Left cardiac atrium (tissue), 4 donors: ENCODE data around the gene C1QTNF9B. TPM values are rescaled to one million over a fixed set of nuclear protein-coding genes. Genes with fewer than 3 reads are reported as not detected.
"Not testable (repeated sequence)": the region's sequence is repeated elsewhere in the genome, so short reads cannot be mapped to it uniquely, and the experiment has no call there.

Experiments used
- ATAC-seq, 2 donors: fragments of 200-7000 bp; cut with Tn5 transposase; one replicate each; pipeline ENCODE4 v1.9.1; 2020; ENCODE audit warnings: mild to moderate bottlenecking in 2 of 2, moderate library complexity in 2 of 2
- DNase-seq: peaks from one replicate; pipeline ENCODE4 v3.0.0-alpha.2; 2020
- intact Hi-C, 2 donors: fragments of 100-400 bp; cut with DNase I; formaldehyde crosslinking; loops; one replicate each; pipeline versions ENCODE4 v1.14.1 to v1.15.1; 2022 to 2023
- long read RNA-seq: library from polyadenylated mRNA; unstranded; transcript quantifications from one replicate; pipeline ENCODE4 v2.0.0, GENCODE V29; 2021
- total RNA-seq, 2 donors: library from RNA; stranded (reverse); fragmentation: NEBNext Ultra II Directional; extraction: Animal tissue kit (Norgen Biotek cat#: 25700); gene quantifications; one replicate each; pipeline ENCODE4 v1.2.1, GENCODE V29; 2021
- donor health status: DM: no; HTN: yes; CAD: no.
- donor health status: DM: no; HTN: yes; CAD: no; lungs with severe emphysema.
- donor health status: DM: yes; HTN: yes; CAD: no.
- donor health status: Dilated cardiomyopathy.

Gene C1QTNF9B
- 1 to 10 TPM in 1 of 2 donors, not detected in 1; 1.3 TPM for total RNA-seq
- long read RNA-seq, result 0 reads

DNA sequence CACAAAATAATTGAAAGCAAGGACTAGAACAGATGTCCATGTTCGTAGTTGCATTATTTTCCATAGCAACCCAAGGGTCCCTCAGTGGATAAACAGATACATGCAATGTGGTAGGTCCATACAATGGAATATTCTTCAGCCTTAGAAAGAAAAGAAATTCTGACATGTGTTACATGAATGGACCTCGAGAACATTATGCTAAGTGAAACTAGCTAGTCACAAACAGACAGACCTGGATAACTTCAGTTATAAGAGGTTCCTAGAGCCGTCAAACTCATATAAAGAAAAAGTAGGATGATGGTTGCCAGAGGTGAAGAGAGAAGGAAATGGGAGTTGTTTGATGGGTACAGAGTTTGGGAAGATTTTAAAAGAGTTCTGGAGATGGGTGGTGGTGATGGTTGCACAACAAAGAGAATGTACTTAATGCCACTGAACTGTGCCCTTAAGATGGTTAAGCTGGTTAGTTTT, at the start of gene C1QTNF9B:
Gene C1QTNF9B (minus strand): TSS at position 51 of the 468 bp plus-strand sequence.
- DNase-seq, ATAC-seq, intact Hi-C loops: not testable (repeated sequence)

DNA sequence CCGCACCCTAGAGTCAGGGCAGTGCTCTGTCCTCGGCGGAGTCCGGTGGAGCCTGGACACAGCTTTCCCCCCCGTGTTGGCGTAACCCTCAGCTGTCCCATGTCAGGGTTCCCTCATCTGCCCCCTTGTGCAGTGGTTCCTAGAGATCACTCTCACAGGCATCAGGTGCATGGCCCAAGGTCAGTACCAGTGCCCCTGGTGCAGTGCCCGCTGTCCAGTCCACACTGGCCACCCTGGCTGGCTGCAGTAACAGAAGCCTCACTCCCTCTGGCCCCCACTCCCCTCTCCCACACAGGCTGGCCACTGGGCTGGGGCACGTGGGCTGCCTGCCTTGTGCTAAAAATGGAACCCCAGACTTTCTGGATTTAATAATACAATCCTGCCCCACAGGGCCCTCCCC, 49.6 kb upstream of the C1QTNF9B start:
- intact Hi-C loops, result no loop called here
- DNase-seq (no peak), ATAC-seq (no peak)

GRCh38 chr13:23946067-23946466, 48.8 kb upstream of the C1QTNF9B start:
- intact Hi-C loops, result no loop called here
- DNase-seq, result no peak
- ATAC-seq, result peak in 1 of 2 donors; percentile 25

DNA sequence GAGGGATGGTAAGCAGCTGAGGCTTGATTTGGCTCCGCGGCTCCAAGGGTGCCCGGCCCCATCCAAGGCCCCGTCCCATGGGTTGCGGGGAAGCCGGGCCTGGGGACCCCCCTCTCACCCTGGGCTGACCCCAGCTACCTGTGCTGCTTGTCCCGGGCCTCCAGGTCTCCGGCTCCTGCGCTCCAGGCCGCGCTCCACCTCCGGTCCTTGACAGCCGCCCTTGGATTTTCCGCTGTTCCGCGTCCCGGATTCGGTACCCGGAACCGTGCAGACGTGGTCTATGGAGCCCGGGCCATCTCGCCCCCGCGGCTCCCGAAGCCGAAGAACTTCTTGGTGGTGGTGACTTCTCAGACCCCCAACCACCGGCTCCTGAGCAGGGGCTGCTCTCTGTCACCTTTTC, 48.3 kb upstream of the C1QTNF9B start:
- no peak for DNase-seq
- intact Hi-C loops, result no loop called here
- peak; percentile 18 to 27 for ATAC-seq

DNA sequence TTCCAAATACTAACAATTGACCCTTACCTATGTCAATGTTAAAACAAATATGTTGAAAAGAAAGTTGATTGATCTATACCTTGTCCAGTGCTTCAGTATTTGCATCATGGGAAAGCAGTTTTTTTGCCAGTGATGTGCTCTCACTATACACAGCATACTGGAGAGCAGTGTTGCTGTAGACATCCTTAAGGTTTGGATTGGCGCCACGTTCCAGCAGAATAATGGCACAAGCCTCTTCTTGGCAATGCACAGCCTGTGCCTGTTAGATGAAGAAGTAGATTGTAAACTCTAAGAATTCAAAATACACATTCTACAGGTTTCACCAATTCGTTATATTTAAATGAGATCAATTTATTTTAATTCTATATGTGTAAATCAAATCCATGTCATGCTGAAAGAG, 43.9 kb upstream of the C1QTNF9B start:
- DNase-seq (no peak), ATAC-seq (no peak)
- intact Hi-C loops, result no loop called here

DNA sequence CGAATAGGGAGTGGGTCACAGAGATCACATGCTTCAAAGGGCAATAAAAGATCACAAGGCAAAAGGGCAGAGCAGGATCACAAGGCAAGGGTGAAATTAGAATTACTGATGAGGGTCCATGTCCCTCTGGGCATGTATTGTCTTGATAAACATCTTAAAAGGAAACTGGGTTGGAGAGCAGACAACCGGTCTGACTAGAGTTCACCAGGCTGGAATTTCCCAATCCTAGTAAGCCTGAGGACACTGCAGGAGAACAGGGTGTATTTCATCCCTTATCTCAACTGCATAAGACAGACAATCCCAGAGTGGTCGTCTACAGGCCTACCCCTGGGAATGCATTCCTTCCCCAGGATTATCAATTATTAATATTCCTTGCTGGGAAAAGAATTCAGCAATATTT, 42.4 kb upstream of the C1QTNF9B start:
- intact Hi-C loops, ATAC-seq, DNase-seq: not testable (repeated sequence)

DNA sequence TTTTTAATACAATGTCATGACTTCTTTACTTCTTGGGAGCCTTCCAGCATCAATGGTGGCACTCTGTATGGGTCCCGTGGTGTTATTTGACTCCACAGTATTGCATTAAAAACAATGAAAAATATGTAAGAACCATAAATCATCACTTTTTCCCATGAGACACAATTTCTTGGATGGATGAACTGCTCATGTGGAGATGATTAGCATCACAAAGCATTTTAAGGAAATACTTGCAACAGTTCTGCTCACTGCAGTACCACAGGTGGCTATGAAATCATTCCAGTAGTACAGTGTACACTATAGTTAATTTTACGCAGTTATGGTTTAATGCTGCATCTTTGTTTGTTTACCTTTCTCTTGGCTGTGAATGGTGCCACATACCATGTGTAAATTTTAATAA, 37.2 kb upstream of the C1QTNF9B start:
- no peak for ATAC-seq
- intact Hi-C loops, result no loop called here
- no peak for DNase-seq

DNA sequence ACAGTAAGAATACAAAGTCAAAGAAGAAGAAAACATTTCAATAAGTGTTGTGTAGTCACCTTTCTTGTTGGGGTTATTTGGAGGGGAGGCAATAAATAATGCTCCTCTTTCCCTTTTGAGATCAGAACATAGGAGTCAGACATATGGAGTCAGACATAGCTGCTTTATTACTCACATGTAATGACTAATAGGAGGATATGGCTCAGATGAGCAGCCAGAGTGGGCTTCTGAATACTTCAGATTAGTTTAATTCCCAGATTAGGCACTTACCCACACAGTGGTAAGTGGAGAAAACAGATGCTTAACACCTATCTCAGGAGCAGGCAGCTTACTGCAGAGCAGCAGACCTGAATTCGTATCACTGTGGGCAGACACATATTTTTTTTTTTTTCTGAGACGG, 31.7 kb upstream of the C1QTNF9B start:
- intact Hi-C loops, result no loop called here
- ATAC-seq, result no peak
- no peak for DNase-seq

- no peak for ATAC-seq
- intact Hi-C loops, result loop anchor here (5.0 kb wide), 1 partner anchor 299 kb away; no protein-coding TSS in a partner anchor
- DNase-seq, result no peak
Observed at GRCh38 chr13:23923031-23923430, 25.7 kb upstream of the C1QTNF9B start.

- intact Hi-C loops, result loop anchor here (5.0 kb wide), 1 partner anchor 300 kb away; no protein-coding TSS in a partner anchor
- no peak for ATAC-seq
Observed at GRCh38 chr13:23922005-23922932, 25.0 kb upstream of the C1QTNF9B start.

GRCh38 chr13:23921451-23921888, 24.2 kb upstream of the C1QTNF9B start:
- intact Hi-C loops, result loop anchor here (5.0 kb wide), 1 partner anchor 301 kb away; no protein-coding TSS in a partner anchor
- no peak for DNase-seq
- ATAC-seq, result peak in 1 of 2 donors; percentile 38

More at GRCh38 chr13:23922005-23922932, 25.0 kb upstream of the C1QTNF9B start:
- DNase-seq, result no peak

GRCh38 chr13:23919006-23919405, 21.7 kb upstream of the C1QTNF9B start:
- DNase-seq (no peak), ATAC-seq (no peak)
- intact Hi-C loops, result no loop called here

DNA sequence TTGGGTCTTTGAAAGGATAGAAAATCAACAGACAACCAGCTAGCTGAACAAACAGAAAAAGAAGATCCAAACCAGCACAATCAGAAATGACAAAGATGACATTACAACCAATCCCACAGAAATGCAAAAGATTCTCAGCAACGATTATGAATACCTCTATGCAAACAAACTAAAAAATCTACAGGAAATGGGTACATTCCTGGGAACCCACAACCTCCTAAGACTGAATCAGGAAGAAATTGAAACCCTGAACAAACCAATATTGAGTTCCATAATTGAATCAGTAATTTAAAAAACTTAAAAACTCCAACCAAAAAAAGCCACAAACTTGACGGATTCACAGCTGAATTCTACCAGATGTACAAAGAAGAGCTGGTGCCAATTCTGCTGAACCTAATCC, 20.9 kb upstream of the C1QTNF9B start:
- ATAC-seq (no peak), DNase-seq (no peak)
- intact Hi-C loops, result no loop called here

GRCh38 chr13:23915308-23915707, 18.0 kb upstream of the C1QTNF9B start:
- DNase-seq, result no peak
- no peak for ATAC-seq
- intact Hi-C loops, result no loop called here

DNA sequence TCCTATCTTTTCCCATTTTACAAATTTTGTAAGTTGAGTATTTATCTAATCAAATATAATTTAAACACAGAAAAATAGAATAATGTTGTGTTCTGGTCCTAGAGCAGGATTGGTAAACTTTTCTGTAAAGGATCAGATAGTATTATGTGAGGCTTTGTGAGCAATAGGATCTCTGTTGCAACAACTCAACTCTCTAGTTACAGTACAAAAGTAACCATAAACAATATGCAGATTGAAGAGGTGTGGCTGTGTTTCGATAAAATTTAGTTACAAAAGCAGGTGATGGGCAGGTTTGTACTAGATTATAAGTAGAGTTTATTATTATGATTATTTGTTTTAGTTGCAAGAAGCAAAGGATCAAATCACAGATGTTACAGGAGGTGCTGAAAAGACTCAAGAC, 15.2 kb upstream of the C1QTNF9B start:
- DNase-seq, result no peak
- ATAC-seq, result no peak
- intact Hi-C loops, result no loop called here

- no peak for ATAC-seq
- intact Hi-C loops, result no loop called here
Observed at GRCh38 chr13:23909606-23910005, 12.3 kb upstream of the C1QTNF9B start.

GRCh38 chr13:23905766-23906165, 8.5 kb upstream of the C1QTNF9B start:
- DNase-seq, result no peak
- intact Hi-C loops, result no loop called here
- ATAC-seq, result no peak

More at GRCh38 chr13:23909606-23910005, 12.3 kb upstream of the C1QTNF9B start:
- no peak for DNase-seq

DNA sequence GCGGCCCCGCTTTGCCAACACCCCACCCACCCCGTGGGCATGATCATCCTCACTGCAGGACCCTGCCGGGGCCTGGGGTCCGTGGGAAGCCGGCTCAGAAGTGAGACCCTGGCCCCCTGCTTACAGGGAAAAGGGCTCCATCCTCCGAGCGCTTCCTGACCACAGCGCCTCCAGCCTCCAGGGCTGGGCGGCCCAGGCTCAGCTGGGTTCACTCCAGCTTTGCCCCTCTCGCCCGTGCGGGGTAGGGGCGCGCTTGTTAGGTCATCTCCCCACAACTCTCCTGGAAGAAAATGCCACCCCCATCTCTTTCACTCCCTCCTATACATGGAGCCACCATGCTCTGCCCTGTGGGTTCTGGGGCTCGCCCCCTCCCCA, 6.6 kb upstream of the C1QTNF9B start:
- ATAC-seq, result peak; percentile 21 to 52
- DNase-seq, result no peak
- intact Hi-C loops, result no loop called here

GRCh38 chr13:23902975-23903905, 5.9 kb upstream of the C1QTNF9B start:
- ATAC-seq, result peak; percentile 46 to 77
- no peak for DNase-seq
- intact Hi-C loops, result no loop called here
